ENCODE results near the gene HTT.

DNA sequence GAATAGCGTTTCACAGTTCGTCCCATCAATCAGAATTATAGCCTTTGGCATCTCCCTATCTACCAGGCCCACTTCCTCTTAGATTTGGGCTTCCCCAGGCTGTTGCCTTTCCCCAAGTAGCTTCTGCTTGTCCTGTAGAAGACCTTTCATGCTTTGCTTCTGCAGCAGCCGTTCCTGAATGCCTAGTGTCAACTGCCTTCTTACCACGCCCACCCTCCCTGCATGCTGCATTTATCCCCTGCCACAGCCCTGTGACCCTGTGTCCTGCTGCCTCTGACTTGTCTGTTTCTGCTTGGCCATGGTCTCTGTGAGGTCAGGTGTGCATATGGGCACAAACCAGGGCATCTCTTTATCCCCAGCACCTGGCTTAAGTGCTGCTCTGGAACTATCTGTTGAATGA is 56.3 kb downstream of the HTT start:
- TF ChIP-seq, protein P1, sequence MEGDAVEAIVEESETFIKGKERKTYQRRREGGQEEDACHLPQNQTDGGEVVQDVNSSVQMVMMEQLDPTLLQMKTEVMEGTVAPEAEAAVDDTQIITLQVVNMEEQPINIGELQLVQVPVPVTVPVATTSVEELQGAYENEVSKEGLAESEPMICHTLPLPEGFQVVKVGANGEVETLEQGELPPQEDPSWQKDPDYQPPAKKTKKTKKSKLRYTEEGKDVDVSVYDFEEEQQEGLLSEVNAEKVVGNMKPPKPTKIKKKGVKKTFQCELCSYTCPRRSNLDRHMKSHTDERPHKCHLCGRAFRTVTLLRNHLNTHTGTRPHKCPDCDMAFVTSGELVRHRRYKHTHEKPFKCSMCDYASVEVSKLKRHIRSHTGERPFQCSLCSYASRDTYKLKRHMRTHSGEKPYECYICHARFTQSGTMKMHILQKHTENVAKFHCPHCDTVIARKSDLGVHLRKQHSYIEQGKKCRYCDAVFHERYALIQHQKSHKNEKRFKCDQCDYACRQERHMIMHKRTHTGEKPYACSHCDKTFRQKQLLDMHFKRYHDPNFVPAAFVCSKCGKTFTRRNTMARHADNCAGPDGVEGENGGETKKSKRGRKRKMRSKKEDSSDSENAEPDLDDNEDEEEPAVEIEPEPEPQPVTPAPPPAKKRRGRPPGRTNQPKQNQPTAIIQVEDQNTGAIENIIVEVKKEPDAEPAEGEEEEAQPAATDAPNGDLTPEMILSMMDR (conservative IDR thresholded peaks at IDR 0.05; ENCODE audit: low read depth, low read length): no peak
- TF ChIP-seq EZH2phosphoT487 (IDR thresholded peaks at IDR 0.05; ENCODE audit: borderline replicate concordance, low read length): no peak
